Fibroblast of the aortic adventitia (primary cell): ENCODE measurements around the gene IRS2. TPM values are rescaled to one million over a fixed set of nuclear protein-coding genes. Genes with fewer than 3 reads are reported as not detected.

Source experiments
- DNase-seq: peaks from one replicate; pipeline ENCODE4 v3.0.0-alpha.2; 2010; ENCODE audit warnings: low read depth
- H3K4me3 ChIP-seq: 2 replicates; pipeline ENCODE4 v1.5.1; 2011; ENCODE audit warnings: low read depth, mild to moderate bottlenecking, control low read depth, low read length, moderate library complexity
- total RNA-seq: library from RNA; depleted of rRNA; stranded (reverse); fragments of >200 nt; gene quantifications from 2 replicates; pipeline ENCODE4 v1.2.3, GENCODE V29; 2012; ENCODE audit warnings: low replicate concordance
- TF ChIP-seq, protein P1 (sequence below): IDR thresholded peaks from 2 replicates; pipeline ENCODE4 v1.5.1; 2011; ENCODE audit warnings: mild to moderate bottlenecking, low read length, control low read depth, inconsistent platforms; ENCODE audit not compliant: insufficient read depth

IRS2 gene
- total RNA-seq, 1 donor, result 4.3 TPM

- H3K4me3 ChIP-seq, result no peak overlapping the region
- TF ChIP-seq, protein P1, sequence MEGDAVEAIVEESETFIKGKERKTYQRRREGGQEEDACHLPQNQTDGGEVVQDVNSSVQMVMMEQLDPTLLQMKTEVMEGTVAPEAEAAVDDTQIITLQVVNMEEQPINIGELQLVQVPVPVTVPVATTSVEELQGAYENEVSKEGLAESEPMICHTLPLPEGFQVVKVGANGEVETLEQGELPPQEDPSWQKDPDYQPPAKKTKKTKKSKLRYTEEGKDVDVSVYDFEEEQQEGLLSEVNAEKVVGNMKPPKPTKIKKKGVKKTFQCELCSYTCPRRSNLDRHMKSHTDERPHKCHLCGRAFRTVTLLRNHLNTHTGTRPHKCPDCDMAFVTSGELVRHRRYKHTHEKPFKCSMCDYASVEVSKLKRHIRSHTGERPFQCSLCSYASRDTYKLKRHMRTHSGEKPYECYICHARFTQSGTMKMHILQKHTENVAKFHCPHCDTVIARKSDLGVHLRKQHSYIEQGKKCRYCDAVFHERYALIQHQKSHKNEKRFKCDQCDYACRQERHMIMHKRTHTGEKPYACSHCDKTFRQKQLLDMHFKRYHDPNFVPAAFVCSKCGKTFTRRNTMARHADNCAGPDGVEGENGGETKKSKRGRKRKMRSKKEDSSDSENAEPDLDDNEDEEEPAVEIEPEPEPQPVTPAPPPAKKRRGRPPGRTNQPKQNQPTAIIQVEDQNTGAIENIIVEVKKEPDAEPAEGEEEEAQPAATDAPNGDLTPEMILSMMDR, result no peak
- no peak for DNase-seq
These were observed 27.4 kb downstream of the IRS2 start for GRCh38 chr13:109758937-109759480.

GRCh38 chr13:109756778-109757177 is 29.6 kb downstream of the IRS2 start:
- DNase-seq, result no peak
- TF ChIP-seq, protein P1, result no peak
- no peak overlapping the region for H3K4me3 ChIP-seq

- TF ChIP-seq, protein P1, result no peak
- DNase-seq, result no peak
- no peak overlapping the region for H3K4me3 ChIP-seq
These were observed 30.4 kb downstream of the IRS2 start for GRCh38 chr13:109755997-109756396.

- TF ChIP-seq, protein P1, result no peak
- no peak for DNase-seq
- H3K4me3 ChIP-seq, result no peak overlapping the region
These were observed 30.8 kb downstream of the IRS2 start for GRCh38 chr13:109755551-109755950.

- no peak for DNase-seq
- no peak overlapping the region for H3K4me3 ChIP-seq
- TF ChIP-seq, protein P1, result no peak
These were observed 34.9 kb downstream of the IRS2 start for GRCh38 chr13:109751477-109751876.

DNA sequence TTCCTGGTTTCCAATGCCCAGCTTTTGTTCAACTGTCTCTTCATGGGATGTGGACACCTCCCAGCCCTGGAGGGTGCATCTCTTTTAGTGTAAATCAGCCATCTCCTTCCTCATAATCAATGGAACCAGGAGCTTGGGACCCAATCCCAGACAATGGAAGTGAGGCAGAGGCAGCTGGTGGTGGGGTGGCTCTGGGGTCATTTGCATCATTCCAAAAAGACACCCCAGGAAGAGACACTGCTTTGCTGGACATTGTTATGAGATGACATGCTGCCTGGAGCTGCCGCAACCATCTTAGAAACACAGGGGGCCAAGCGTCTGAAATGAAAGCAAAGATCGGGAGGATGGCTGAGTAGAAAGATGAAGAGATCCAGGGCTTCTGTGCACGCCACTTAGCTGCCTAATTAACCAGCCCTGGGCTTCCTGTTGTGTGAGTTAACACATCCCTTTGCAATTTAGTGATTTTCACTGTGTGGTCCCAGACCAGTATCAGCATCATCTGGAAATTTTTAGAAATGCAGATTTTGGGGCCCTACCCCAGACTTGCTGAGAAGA is 36.1 kb downstream of the IRS2 start:
- TF ChIP-seq, protein P1, result no peak
- no peak overlapping the region for H3K4me3 ChIP-seq
- no peak for DNase-seq

DNA sequence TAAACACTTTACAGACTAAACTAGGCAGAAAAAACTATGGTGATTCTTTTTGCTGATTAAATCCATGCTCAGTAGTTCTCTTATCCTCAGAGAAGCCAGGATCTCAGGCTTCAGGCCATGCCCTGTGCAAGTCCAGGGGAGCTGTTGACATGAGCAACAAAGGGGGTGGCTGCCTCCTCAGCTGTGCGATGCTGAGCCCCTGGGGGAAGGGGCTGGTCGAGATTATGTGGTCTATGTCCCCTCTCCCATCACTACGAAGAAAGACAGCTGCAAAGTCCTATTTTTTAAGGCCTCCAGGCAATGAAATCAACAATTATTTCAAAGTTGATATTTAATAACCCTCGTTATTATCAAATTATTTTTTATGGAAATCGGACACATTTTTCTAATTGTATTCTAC is 37.0 kb downstream of the IRS2 start:
- no peak overlapping the region for H3K4me3 ChIP-seq
- DNase-seq, result no peak
- TF ChIP-seq, protein P1, result no peak
